Activated CD8-positive, alpha-beta memory T cell treated with anti-CD3 and anti-CD28 coated beads, Interleukin-2, amount 50 U/mL, for 4 hours (primary cell): ENCODE results near the gene NCKAP5.
"Not testable (repeated sequence)": the region's sequence is repeated elsewhere in the genome, so short reads cannot be mapped to it uniquely, and the experiment has no call there.

Experiments
- DNase-seq: peaks from one replicate; pipeline ENCODE4 v3.0.0-alpha.2; 2020

The NCKAP5 gene

GRCh38 chr2:133521146-133521745, 47.0 kb downstream of the NCKAP5 start:
- no peak for DNase-seq

GRCh38 chr2:133519677-133520076, 48.6 kb downstream of the NCKAP5 start:
- DNase-seq: not testable (repeated sequence)

GRCh38 chr2:133518700-133519344, 49.4 kb downstream of the NCKAP5 start:
- no peak for DNase-seq

GRCh38 chr2:133517876-133518275, 50.4 kb downstream of the NCKAP5 start:
- DNase-seq: no peak

GRCh38 chr2:133516405-133517026, 51.7 kb downstream of the NCKAP5 start:
- no peak for DNase-seq

- no peak for DNase-seq
Measured at GRCh38 chr2:133515271-133515670, 53.0 kb downstream of the NCKAP5 start.

GRCh38 chr2:133513893-133514292, 54.4 kb downstream of the NCKAP5 start:
- no peak for DNase-seq

- no peak for DNase-seq
Measured at GRCh38 chr2:133512121-133512520, 56.1 kb downstream of the NCKAP5 start.

GRCh38 chr2:133511679-133512078, 56.6 kb downstream of the NCKAP5 start:
- DNase-seq: no peak

- DNase-seq: no peak
Measured at GRCh38 chr2:133509777-133510176, 58.5 kb downstream of the NCKAP5 start.

- DNase-seq: no peak
Measured at GRCh38 chr2:133508546-133509165, 59.6 kb downstream of the NCKAP5 start.

GRCh38 chr2:133506996-133507395, 61.3 kb downstream of the NCKAP5 start:
- no peak for DNase-seq

GRCh38 chr2:133504566-133505505, 63.4 kb downstream of the NCKAP5 start:
- DNase-seq: no peak

GRCh38 chr2:133503927-133504326, 64.3 kb downstream of the NCKAP5 start:
- no peak for DNase-seq

GRCh38 chr2:133503323-133503722, 64.9 kb downstream of the NCKAP5 start:
- DNase-seq: no peak

GRCh38 chr2:133502678-133503077, 65.6 kb downstream of the NCKAP5 start:
- no peak for DNase-seq

GRCh38 chr2:133500917-133501316, 67.3 kb downstream of the NCKAP5 start:
- no peak for DNase-seq

GRCh38 chr2:133498662-133499585, 69.3 kb downstream of the NCKAP5 start:
- no peak for DNase-seq

GRCh38 chr2:133497951-133498565, 70.2 kb downstream of the NCKAP5 start:
- DNase-seq: no peak

GRCh38 chr2:133497270-133497893, 70.9 kb downstream of the NCKAP5 start:
- DNase-seq: no peak
